Skeletal muscle satellite cell (primary cell): ENCODE results near the gene FRY.
A peak's percentile ranks its signal among the peaks of the same experiment; 100 is the strongest.
"Not testable (repeated sequence)": the region's sequence is repeated elsewhere in the genome, so short reads cannot be mapped to it uniquely, and the experiment has no call there.

Source experiments
- H3K27me3 ChIP-seq: 2 replicates; pipeline ENCODE4 v1.7.0; 2013; ENCODE audit warnings: low read length; ENCODE audit not compliant: control insufficient read depth, insufficient read depth
- H3K36me3 ChIP-seq: 2 replicates; pipeline ENCODE4 v1.7.0; 2013; ENCODE audit warnings: mild to moderate bottlenecking, control low read depth, low read length; ENCODE audit not compliant: insufficient read depth
- H3K4me1 ChIP-seq: 2 replicates; pipeline ENCODE4 v1.7.0; 2013; ENCODE audit warnings: low read length; ENCODE audit not compliant: control insufficient read depth, insufficient read depth
- H3K4me2 ChIP-seq: 2 replicates; pipeline ENCODE4 v1.7.0; 2013; ENCODE audit warnings: mild to moderate bottlenecking, low read length
- H3K4me3 ChIP-seq: 2 replicates; pipeline ENCODE4 v1.7.0; 2013; ENCODE audit warnings: low read length
- H3K9ac ChIP-seq: 2 replicates; pipeline ENCODE4 v1.7.0; 2013; ENCODE audit warnings: mild to moderate bottlenecking, low read depth, low read length, moderate library complexity
- H3K9me3 ChIP-seq: replicated peaks from 2 replicates; pipeline ENCODE4 v1.7.0; 2013; ENCODE audit warnings: mild to moderate bottlenecking, control low read depth, low read length

Gene FRY

DNA sequence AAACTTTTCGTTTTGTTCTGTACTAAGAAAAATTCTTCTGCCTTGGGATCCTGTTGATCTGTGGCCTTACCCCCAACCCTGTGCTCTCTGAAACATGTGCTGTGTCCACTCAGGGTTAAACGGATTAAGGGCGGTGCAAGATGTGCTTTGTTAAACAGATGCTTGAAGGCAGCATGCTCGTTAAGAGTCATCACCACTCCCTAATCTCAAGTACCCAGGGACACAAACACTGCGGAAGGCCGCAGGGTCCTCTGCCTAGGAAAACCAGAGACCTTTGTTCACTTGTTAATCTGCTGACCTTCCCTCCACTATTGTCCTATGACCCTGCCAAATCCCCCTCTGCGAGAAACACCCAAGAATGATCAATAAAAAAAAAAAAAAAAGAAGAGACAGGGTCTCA lies 30.8 kb upstream of the FRY start:
- H3K4me1 ChIP-seq, H3K27me3 ChIP-seq, H3K36me3 ChIP-seq, H3K9me3 ChIP-seq, H3K4me3 ChIP-seq, H3K9ac ChIP-seq, H3K4me2 ChIP-seq: not testable (repeated sequence)

DNA sequence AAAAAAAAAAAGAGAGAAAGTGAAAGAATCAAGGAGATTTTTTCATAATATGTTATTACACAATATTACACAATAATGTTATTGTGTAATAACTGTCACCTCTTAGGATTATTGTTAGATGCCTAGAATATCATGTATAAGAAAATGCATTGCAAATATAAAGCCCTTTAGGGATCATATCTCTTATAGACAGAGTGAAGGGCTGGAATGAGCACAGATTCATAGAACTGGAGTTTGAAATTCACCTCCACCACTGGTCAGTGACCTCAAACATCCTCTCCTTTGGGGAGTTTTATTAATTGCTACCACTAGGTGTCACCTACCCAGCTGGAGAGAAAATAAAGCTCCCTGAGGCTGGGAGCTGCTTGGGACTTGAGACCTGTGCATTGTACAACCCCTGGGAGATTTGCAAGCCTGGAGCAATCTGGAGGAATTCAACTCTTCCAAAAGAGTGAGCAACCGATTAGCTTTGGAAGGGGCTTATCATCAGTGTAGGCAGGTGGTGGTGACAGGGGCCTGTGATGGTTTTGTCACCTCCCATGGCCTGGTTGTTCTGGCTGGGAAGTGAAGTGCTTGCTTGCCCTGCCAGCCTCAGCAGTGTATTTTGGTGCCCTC lies 30.3 kb upstream of the FRY start:
- Histone ChIP-seq H3K4me1 (no peaks in the 10 kb centered on the region), H3K4me2 (no peak overlapping the region), H3K36me3 (no peaks in the 10 kb centered on the region), H3K9ac (no peak overlapping the region), H3K9me3 (no peaks in the 10 kb centered on the region), H3K27me3 (no peaks in the 10 kb centered on the region), H3K4me3 (no peak overlapping the region)

DNA sequence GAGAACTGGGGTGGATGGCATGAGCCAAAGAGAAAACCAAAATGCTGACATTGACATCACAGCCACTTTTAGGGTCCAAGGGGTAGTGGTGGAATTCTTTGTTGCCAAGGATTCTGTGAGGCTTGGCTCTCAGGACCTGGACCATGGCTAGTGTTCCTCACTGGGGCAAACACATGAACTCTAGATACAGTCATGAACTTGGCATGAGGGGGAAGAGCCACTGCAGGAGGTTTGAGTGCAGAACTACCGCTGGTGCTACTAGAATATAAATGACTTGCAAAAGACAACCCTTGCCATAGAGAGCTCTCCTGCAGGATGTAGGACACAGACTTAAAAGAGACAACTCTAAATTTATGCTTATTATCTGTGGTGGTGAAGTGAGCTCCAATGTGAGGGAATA lies 29.8 kb upstream of the FRY start:
- Histone ChIP-seq H3K9ac (no peak overlapping the region), H3K27me3 (no peaks in the 10 kb centered on the region), H3K9me3 (no peaks in the 10 kb centered on the region), H3K4me1 (no peaks in the 10 kb centered on the region), H3K4me3 (no peak overlapping the region), H3K4me2 (no peak overlapping the region), H3K36me3 (no peaks in the 10 kb centered on the region)

DNA sequence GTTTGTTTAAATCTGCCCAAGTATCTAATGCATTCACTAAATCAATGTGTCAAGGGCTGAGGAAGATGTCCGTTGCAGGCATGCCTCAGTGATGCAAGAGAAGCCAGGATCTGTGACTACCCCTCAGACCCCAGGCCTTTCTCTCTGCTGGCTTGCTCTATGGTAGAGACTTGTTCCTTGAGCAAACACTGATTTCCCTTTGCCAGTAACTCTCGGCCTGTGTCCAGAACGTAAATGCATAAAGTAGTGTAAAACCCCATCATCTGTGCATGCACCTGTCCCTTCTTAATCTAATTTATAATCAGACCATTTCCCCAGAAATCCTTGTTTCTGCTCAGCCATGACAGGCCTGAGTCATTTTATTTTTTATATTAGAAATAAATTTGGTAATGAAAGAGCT lies 28.7 kb upstream of the FRY start:
- peaks cover 6% of the 10 kb centered on the region for H3K4me1 ChIP-seq
- H3K27me3 ChIP-seq: no peaks in the 10 kb centered on the region
- no peak overlapping the region for H3K9ac ChIP-seq
- no peaks in the 10 kb centered on the region for H3K9me3 ChIP-seq
- H3K4me2 ChIP-seq: no peak overlapping the region
- no peaks in the 10 kb centered on the region for H3K36me3 ChIP-seq
- no peak overlapping the region for H3K4me3 ChIP-seq

DNA sequence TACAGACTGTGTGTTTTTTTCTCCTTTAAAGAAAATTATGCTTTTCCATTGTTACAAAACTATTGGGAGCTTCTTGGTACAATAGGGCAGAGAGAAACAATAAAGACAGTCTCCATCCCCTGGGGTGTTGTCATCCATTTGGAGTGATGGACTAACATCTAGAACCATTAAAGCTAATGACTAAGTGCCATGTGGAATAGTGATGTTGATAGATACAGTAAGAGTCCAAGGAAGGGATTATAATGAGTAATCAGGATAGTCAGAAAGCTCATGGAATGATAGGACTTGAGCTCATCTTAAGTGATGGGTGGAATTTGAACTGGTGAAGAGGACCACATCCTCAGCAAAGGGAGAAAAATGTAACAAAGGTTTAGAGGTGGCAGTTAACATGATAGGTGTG lies 24.1 kb upstream of the FRY start:
- Histone ChIP-seq H3K4me2 (no peak overlapping the region), H3K9ac (no peak overlapping the region), H3K9me3 (no peaks in the 10 kb centered on the region), H3K27me3 (no peaks in the 10 kb centered on the region), H3K4me1 (peaks cover 16% of the 10 kb centered on the region), H3K4me3 (no peak overlapping the region), H3K36me3 (no peaks in the 10 kb centered on the region)

DNA sequence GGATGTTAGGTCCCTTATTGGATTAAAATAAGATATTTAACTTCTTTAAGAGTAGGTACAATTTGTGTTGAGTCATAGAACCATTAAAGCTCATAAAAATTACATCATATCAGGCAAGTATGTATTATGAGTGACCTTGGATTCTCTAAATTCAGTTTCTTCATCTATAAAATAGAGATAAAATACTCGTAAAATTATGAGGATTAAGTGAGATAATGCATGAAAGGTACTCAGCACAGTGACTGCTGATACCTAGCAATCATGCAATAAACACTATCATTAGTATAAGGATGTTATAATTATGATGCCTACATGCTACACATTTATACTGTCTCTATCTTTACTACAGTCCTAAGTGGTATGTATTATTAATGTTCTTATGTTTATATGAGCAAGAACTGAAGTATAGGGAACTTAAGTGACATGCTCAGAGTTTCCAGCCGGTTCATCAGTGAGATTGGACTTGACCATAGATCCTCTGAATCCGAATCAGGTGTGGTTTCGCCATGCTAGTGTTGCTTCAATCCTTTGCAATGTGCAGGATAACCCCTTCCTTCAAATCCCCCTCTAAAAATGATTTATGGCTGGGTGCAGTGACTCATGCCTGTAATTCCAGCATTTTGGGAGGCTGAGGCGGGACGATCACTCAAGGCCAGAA lies 22.9 kb upstream of the FRY start:
- H3K4me1 ChIP-seq: peaks cover 16% of the 10 kb centered on the region
- H3K9ac ChIP-seq: no peak overlapping the region
- no peak overlapping the region for H3K4me3 ChIP-seq
- no peaks in the 10 kb centered on the region for H3K9me3 ChIP-seq
- H3K36me3 ChIP-seq: no peaks in the 10 kb centered on the region
- H3K4me2 ChIP-seq: no peak overlapping the region
- H3K27me3 ChIP-seq: no peaks in the 10 kb centered on the region

DNA sequence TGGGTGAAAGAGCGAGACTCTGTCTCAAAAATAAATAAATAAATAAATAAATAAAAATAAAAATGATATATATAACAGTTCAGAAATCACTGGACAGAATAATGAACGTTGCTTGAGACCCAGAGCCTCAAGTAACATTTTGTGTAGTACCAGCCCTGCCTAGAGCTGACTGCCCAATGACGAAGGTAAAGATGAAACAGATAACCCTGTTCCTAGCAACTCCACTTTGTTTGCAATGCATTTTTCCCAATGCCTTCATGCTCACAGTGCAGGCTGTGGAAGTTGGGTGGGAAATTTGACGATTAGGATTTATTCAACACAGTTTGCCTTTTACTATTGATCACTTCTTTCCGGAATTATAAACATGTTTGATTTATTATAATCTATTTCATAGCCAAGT lies 22.2 kb upstream of the FRY start:
- no peak overlapping the region for H3K9ac ChIP-seq
- H3K4me2 ChIP-seq: no peak overlapping the region
- H3K4me3 ChIP-seq: no peak overlapping the region
- no peaks in the 10 kb centered on the region for H3K36me3 ChIP-seq
- no peaks in the 10 kb centered on the region for H3K27me3 ChIP-seq
- no peaks in the 10 kb centered on the region for H3K9me3 ChIP-seq
- H3K4me1 ChIP-seq: peaks cover 16% of the 10 kb centered on the region

DNA sequence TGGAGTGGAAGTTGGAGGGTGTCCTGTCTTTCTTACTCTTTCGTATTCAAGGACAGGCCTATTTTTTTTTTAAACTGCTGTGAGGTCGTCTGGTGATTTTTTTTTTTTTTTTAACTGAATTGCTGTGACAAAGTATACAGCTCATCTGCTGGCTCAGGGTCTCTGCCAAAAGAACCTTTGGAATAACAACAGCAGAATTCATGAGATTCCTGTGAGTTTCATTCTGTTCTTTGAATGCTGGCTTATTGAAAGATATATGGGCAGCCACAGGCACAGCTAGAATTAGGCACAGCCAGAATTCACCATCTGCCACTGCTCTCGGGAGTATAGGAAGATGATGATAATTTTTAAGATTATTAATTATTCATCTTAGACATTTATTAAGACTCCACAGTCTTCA lies 21.4 kb upstream of the FRY start:
- Histone ChIP-seq H3K9ac (no peak overlapping the region), H3K4me2 (peak overlapping the region; percentile 0), H3K4me3 (no peak overlapping the region), H3K9me3 (no peaks in the 10 kb centered on the region), H3K4me1 (peaks cover 16% of the 10 kb centered on the region), H3K36me3 (no peaks in the 10 kb centered on the region), H3K27me3 (no peaks in the 10 kb centered on the region)

DNA sequence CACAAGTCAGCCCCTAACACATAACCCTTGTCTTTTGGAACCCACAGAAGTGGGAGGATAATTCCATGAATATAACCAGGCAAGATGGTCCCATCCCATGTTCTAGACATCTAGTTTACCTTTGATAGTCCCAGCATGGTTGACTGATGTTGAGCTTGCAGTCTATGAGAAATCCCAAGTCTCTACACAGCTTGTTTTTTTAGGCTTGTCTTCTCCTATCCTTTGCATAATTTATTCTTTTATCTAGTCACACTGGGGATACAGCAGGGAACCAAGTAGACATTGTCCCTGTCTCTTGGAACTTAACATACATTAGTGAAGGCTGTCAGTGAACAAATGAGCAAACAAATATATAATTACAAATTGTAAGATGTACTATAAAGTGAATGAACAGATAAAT lies 19.6 kb upstream of the FRY start:
- Histone ChIP-seq H3K36me3 (no peaks in the 10 kb centered on the region), H3K4me3 (no peak overlapping the region), H3K9ac (no peak overlapping the region), H3K4me1 (peaks cover 16% of the 10 kb centered on the region), H3K9me3 (no peaks in the 10 kb centered on the region), H3K27me3 (no peaks in the 10 kb centered on the region), H3K4me2 (no peak overlapping the region)

DNA sequence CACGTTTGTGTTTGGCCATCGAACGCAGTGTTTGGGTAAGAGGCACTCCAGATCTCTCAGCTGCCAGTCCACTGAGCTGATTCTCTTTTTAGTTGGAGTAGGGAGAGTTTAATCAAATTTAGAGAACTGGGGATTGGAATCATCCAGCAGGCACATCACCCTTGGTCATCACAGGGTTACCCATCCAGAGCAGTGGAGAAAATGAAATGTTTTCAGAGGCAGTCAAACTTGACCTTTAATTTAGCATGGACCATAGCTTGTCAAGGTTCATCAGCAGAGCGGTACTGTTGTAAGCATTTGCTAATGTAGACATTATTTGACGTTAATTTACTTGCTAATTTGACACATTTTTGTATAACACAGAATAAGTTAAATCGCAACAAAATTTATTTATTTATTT lies 18.4 kb upstream of the FRY start:
- Histone ChIP-seq H3K36me3 (no peaks in the 10 kb centered on the region), H3K9me3 (no peaks in the 10 kb centered on the region), H3K9ac (no peak overlapping the region), H3K4me2 (no peak overlapping the region), H3K4me3 (no peak overlapping the region), H3K27me3 (no peaks in the 10 kb centered on the region), H3K4me1 (peaks cover 10% of the 10 kb centered on the region)

DNA sequence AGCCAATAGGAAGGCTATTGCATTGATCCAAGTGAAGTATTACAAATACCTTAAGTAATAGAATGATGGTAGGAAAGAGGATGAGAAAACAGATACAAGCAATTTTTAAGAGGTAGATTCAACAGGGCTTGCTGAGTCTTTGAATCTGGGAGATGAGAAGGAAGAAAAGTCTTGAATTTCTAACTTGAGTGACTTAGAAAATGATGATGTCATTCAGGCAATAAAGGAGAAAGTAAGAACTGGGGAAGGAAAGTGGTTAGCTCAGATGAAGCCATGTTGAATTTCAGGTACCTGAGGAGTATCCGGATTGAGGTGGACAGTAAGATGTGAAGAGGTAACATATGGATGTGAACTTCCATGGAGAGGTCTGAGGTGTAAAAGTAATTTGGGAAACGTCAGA lies 15.5 kb upstream of the FRY start:
- Histone ChIP-seq H3K27me3 (no peaks in the 10 kb centered on the region), H3K4me1 (no peaks in the 10 kb centered on the region), H3K9me3 (no peaks in the 10 kb centered on the region), H3K9ac (no peak overlapping the region), H3K4me2 (no peak overlapping the region), H3K4me3 (no peak overlapping the region), H3K36me3 (no peaks in the 10 kb centered on the region)

DNA sequence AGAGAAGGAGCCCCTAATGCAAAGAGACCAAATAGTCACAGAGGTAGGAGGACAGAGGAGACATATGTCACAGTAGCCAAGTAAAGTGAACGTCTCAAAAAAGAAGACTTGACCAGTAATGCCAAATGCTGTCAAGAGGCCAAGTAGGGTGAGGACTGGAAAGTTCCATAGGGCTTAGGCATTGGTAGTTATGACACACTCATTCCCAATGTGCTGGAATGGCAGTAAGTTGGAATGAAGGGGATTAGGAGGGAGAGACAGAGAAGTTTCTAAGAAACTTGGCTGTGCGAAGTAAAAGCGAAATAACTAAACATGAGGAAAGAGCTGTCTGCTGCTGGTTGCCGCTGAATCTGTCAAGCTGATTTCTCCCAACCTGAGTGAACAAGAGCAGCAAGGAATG lies 14.9 kb upstream of the FRY start:
- no peak overlapping the region for H3K9ac ChIP-seq
- no peaks in the 10 kb centered on the region for H3K36me3 ChIP-seq
- no peak overlapping the region for H3K4me3 ChIP-seq
- H3K9me3 ChIP-seq: no peaks in the 10 kb centered on the region
- no peaks in the 10 kb centered on the region for H3K27me3 ChIP-seq
- peaks cover 1% of the 10 kb centered on the region for H3K4me1 ChIP-seq
- no peak overlapping the region for H3K4me2 ChIP-seq
